ENCODE results near the gene DSG3.

Gene DSG3

DNA sequence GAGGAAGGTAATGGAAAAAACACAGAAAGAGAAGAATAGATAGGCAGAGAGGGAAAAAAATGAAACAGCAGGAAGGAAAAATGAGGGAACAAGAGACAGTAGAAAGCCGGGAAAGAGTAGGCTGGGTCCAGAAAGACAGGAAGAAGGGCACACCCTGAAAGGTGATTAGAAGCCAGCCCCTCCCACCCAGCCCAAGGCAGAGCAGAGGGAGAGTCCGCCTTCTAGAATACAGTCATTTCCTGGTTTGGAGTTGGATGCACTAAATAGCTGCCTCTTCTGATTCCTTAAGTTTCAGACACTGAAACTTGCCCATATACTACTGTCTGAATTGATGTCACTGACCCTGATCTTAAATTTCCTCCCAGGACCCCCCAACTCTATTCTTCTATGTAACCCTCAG, 17.9 kb upstream of the DSG3 start:
- DNase-seq: no peak
- intact Hi-C loops (cut with DNase I): no loop called here

DNA sequence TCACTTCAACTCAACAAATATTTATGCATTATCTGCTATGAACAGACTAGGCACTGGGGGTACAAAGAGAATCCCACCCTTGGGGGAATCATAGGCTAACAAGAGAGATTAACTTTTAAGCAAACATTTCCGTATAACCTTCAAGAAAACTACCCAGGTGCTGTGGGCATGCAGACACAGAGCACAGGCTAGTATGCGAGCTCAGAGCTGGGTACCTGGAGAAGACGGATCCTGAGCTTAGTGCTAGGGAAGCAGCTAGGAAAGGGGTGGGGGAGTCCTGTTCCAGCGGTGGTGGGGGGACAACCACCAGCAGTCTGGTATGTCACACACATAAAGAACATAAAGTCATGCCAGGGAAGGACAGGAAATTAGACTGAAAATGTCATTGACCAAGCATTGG, 17.5 kb upstream of the DSG3 start:
- intact Hi-C loops (cut with DNase I): no loop called here
- no peak for DNase-seq

GRCh38 chr18:31430554-31430953, 17.0 kb upstream of the DSG3 start:
- no peak for DNase-seq
- intact Hi-C loops (cut with DNase I): no loop called here

DNA sequence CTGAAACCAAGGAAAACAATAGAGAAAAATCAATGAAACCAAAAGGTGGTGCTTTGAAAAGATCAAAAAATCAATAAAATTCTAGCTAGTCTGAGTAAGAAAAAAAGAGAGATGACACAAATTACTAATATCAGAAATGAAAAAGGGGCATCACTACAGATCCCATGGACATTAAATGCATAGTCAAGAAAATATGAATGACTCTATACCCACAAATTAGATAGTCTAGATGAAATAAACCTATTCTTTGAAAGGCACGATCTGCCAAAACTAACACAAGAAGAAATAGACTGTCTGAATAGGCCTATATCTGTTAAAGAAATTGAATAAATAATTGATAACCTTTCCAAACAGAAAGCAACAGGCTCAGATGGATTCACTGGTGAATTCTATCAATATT, 15.2 kb upstream of the DSG3 start:
- no peak for DNase-seq
- intact Hi-C loops (cut with DNase I): no loop called here

- intact Hi-C loops (cut with DNase I): no loop called here
- no peak for DNase-seq
Measured at GRCh38 chr18:31436825-31437224, 10.7 kb upstream of the DSG3 start.

- no peak for DNase-seq
- intact Hi-C loops (cut with DNase I): no loop called here
Measured at GRCh38 chr18:31438402-31438801, 9.1 kb upstream of the DSG3 start.

DNA sequence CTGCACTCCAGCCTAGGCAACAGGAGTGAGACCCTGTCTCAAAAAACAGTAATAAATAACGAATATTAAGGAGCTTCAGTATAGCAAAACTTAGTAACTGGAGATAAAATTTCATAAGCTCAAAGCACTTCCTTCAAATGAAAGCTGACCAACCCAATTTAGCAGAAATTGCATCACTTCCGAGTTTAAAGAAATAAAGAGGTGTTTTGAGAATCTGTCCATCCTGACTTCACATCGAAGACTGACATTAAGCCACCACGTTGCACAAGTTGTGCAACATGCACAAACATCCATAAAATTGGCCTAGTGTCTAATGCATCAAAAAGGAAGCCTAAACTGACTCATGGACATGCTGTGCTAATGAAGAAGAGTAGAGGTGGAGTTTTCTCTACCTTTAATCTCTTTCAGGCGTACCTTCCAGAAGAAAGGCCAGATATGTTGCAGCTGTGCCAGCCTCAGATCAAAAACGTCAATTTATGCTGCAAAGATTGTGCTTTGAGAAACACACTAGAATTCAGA, 7.7 kb upstream of the DSG3 start:
- DNase-seq: no peak
- intact Hi-C loops (cut with DNase I): no loop called here

DNA sequence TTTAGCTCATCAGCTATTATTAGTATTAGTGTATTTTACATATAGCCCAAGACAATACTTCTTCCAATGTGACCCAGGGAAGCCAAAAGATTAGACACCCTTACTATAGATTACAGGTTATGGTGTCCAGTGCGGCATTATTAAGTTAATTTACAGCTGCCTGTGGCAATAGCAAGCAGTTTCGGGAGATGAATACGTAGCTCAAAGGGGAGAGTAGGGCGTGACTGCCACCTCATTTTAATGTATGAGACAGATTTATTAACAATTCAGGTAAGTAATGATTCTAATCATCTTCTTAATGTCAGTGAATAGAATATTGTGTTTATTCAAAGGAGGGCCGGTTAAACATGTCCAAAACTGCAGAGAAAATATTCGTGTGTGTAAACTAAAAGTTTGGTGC, 6.8 kb upstream of the DSG3 start:
- intact Hi-C loops (cut with DNase I): no loop called here
- DNase-seq: no peak

- intact Hi-C loops (cut with DNase I): no loop called here
Measured at GRCh38 chr18:31441493-31441892, 6.0 kb upstream of the DSG3 start.

DNA sequence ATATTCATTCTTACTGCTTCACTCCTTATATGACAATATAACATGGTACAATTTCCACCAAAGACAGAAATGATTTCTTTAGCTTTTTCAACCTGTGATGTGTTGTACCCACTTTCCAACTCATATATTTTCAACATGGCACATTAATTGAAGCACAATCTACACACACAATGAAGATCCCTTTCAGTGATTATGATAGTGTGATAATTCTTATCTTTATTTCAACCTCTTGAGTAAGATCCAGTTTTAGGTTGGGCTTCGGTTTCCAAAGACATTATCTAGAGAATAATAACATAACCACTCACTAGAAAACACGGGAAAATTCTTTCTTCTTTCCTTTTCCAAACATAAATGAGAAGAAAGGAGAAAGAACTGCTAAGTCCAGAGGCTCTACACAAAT, 3.4 kb upstream of the DSG3 start:
- no peak for DNase-seq

More at GRCh38 chr18:31441493-31441892, 6.0 kb upstream of the DSG3 start:
- no peak for DNase-seq

GRCh38 chr18:31445908-31446307, 1.6 kb upstream of the DSG3 start:
- DNase-seq: no peak
- intact Hi-C loops (cut with DNase I): no loop called here

More for the DNA sequence above, 3.4 kb upstream of the DSG3 start:
- intact Hi-C loops (cut with DNase I): no loop called here

DNA sequence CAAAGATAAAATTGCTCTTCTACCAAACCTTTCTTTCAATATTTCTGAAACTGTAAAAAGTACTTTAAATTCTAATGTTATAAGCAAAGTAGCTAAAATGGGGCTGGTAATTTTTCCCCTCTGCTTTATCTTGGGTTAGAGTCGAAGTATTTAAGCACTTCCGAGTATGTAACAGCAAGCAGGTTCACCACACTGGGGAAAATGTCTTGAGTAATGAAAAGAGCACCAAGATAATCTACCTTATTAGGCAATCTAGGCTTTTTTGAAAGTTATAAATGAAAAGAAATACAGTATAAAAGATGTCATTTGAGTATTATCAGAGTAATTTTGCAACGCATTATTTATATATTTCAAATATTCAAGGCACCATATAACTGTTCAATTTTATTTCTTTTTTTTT, 687 bp upstream of the DSG3 start:
- intact Hi-C loops (cut with DNase I): no loop called here
- DNase-seq: no peak

- intact Hi-C loops (cut with DNase I): no loop called here
- no peak for DNase-seq
Measured at GRCh38 chr18:31450409-31450808, 2.9 kb downstream of the DSG3 start.

GRCh38 chr18:31451625-31452024, 4.1 kb downstream of the DSG3 start:
- intact Hi-C loops (cut with DNase I): no loop called here
- no peak for DNase-seq

GRCh38 chr18:31454066-31454708, 6.6 kb downstream of the DSG3 start:
- intact Hi-C loops (cut with DNase I): no loop called here
- no peak for DNase-seq

DNA sequence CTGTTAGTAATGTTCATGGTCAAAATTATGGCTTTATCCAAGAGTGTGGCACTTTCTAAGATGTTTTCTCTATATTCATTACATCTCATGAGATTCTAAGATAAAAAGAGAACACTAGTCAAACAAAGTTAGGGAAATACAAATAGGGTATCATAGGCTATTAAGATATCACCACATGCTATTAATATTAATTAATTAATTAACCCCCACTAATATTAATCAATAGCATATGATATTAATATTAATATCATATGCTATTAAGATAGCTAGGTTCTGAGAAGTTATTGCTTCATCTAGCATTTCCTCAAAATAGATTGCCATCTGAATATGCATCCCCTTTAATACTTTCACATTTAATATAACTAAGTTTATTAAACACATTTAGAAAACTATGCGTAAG, 22.1 kb downstream of the DSG3 start:
- intact Hi-C loops (cut with DNase I): no loop called here
- no peak for DNase-seq

GRCh38 chr18:31478688-31479087, 31.1 kb downstream of the DSG3 start:
- intact Hi-C loops (cut with DNase I): no loop called here
- DNase-seq: no peak

- no peak for DNase-seq
- intact Hi-C loops (cut with DNase I): no loop called here
Measured at GRCh38 chr18:31482051-31482450, 34.5 kb downstream of the DSG3 start.

DNA sequence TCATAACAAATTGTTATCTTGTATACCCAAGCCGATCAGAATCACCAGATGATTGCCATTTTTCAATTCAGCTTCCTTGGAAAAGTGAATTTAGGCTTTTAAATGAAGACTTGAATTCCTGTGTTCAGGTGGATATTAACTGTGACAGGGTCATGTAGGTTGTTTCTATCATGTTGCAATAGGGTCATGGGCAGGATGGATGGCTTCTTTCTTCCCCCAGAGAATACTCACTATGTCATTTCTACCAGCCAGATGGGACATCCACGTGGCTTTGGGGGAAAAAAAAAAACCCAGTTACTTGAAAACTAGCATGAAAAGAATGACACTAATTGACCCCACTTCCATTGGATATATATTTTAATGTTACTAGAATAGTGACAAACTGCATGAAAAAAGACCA, 35.9 kb downstream of the DSG3 start:
- no peak for DNase-seq
- intact Hi-C loops (cut with DNase I): no loop called here

DNA sequence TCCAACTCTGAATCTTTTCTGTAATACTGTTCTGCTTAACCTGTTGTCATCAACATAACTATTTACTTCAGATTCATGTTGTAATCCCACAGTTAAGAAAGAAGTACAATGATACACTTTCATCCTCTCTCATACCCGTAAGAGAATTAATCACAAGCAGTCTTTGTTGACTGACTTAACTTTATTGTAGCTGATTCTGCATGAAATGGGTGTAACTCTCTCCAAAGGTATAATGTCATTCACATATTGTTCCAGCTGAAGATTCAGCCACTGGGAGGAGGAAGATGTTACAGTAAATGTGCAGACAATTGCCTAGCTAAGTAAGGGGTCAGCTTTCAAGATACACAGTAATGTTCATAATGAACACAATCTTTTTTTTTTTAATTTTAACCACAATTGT, 36.9 kb downstream of the DSG3 start:
- intact Hi-C loops (cut with DNase I): no loop called here
- DNase-seq: no peak

DNA sequence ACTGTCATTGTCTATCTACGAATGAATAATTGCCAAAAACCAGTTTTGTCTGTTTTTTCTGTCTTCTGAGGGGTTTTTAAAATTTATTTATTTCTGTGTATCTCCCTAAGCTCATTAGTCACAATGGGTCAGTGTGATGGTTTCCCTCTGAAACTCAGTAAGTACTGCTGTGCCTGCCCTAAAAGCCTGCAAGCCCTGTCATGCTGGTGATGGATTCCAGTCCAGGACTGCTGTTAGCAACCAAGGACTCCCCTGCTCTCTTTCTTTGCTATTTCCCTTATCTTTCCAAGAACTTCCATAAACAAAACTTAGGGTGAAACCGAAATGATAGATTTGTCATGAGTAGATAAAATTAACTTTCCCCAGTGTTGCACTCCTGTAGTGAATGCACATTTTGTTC, 38.6 kb downstream of the DSG3 start:
- intact Hi-C loops (cut with DNase I): no loop called here
- no peak for DNase-seq
